H54 (cell line): Measurements from ENCODE around the gene PCBP4.

ENCODE experiments used
- DNase-seq: peaks from one replicate; pipeline ENCODE4 v3.0.0; 2011; ENCODE audit warnings: low spot score, mixed read lengths; ENCODE audit not compliant: insufficient read length
- FAIRE-seq: peaks from 3 replicates; lab custom pipeline; 2011; peaks lifted over from hg19 to GRCh38; lab: Jason Lieb, UNC
- POLR2A ChIP-seq: IDR thresholded peaks from 2 replicates; pipeline ENCODE4 v1.6.1; 2011; ENCODE audit warnings: low read depth, mild to moderate bottlenecking, low read length

The PCBP4 gene

DNA sequence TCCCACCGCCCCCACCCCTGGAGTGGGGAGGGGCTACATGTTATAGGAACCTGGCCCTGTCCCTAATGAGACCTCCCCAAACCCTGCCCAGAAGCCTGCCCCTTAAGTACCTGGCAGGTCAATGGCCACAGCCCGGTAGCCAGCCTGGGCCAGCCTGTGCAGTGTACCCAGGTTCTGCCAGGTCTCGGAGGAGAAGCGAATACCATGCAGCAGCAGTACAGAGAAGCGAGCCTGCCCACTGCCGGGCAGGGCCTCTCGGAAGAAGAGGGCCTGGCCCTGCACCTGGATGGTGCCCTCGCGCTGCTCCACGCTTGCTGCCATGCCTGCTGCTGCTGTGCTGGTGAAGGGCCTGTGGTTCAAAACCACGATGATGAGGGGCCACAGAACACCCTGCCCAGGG, 4.1 kb upstream of the PCBP4 start:
- DNase-seq (no peak), FAIRE-seq (no peak)
- TF ChIP-seq POLR2A = no peak

DNA sequence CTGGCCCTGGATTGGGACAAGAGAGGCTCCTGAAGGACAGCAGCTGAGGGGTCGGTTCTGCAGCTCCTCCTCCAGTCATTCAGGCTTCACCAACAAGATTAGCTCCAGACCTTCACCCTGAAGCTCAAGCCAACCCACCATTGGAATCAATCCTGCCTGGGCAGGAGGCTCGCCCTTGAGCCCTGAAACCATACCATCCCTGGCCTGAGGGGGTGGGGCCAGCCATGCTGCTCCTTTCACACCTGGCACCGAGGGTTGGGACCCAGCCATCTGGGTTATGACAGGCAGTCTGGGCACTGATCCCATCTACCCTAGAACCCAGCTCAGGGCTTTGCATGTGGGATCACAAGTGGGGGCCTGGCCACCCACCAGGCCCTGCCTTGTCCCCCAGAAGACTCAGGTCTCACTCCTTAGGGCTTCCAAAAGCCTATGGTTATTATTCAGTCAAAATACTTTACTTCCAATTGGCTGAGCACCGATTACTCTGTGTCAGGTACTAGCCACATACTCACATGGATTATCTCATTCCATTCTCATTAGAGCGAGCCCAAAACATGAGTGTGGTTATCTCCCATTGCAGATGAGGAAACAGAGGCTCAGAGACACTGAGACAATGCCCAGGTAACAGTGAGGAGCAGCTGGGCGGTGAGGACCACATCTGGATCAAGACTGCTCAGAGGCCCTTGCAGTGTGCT, 3.5 kb upstream of the PCBP4 start:
- no peak for TF ChIP-seq POLR2A
- FAIRE-seq (no peak), DNase-seq (no peak)

DNA sequence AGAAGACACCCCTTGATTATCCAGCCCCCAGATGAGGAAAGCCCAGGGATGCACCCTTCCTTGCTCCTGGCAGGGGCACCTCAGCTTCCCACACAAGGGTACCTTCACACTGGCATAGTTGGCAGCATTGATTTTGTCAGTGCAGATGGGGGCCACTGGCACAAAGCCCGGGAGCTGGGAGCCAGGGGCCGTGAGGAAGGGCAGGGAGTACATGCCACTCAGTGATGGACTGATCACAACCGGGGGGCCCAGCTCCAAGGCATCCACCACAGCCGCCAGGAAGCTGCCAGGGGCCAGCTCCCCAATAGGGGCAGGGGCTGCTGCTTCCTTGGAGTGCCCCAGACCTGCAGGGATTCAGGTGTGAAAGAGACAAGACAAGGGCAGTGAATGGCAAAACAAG, 2.6 kb upstream of the PCBP4 start:
- no peak for TF ChIP-seq POLR2A
- DNase-seq (no peak), FAIRE-seq (no peak)

DNA sequence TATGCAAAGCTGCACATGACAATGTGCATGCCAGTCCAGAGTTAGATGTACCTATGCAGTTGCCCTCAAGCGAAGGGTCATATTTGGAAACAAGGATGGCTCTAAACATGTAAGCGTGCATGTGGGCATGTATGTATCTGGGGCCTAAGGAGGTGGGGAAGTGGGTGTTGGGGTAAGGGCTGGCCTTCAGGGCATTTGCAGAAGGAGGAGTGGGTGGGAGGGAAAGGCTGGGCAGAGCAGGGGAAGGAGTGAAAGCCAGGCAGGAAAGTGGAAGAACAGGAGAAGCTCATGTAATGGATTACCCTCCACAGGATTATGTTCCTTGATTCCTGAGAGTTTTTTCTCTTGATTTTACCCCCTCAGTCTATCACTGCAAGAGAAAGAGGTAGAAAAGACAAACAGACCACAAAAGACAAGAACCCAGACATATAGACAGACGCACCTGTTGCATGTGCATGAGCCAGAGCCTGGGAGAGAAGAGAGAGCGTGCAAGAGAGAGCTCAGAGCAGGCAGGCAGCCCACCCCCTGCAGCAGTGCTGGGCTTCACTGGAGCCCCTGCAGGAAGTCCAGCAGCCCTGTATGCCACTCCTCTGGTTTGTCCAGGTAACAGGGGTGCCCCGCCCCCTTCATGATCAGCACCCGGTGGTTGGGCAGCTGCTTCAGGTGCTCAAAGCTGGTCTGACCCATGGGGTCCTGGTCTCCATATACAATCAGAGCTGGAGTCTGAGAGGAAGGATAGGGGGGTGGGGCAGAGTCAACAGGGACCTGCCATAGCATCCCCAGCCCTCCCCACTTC, 1.8 kb upstream of the PCBP4 start:
- DNase-seq (no peak), FAIRE-seq (no peak)
- no peak for TF ChIP-seq POLR2A

DNA sequence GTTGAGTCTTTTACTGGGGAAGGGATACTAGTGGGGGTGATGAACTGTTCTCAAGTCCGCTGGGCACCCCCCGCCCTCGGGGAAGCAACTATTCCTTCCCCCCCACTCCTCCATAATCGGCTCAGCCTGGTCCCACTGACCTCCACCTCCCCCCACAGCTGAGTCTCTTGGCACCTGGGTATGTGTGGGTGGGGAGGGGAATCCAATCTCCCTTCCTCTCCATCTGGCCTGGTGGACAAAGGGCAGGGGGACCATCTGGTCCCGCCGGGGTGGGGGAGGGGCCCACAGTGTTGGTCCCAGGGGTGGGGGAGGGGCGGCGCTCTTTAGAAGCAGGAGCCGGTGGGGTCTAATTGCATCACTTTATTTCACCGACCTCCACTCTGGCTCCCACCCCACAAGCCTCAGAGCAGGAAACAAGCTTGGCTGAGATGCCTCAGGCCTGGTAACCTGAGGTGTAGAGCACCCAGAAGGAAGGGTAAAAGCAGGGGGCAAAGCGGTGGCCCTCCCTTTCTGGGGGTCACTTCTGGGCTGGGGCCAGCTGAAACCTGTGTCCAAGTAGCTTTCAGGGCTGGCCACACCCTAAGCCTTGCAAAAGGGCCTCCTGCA, 1.0 kb upstream of the PCBP4 start:
- no peak for FAIRE-seq
- DNase-seq = no peak

DNA sequence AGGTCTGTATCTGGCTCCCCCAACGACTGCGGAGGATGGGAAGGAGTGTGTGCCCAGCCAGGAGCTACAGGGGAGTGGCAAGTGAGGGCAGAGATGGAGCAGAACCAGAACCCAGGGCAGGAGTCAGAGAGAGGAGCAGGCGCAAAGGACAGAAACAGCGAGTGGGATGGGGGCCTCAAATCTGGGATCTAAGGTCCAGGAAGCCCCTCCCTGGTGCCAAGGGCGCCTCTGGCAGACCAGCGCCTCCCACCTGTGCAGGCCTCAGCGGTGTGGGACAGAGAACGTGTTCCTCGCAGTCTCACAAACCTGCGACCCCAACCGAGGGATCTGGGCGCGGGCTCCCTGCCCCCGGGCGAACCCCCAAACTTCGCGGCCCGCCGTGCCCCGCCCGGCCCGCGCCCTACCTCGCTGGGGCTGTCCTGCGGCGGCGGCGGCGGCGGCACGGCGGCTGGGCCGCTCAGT, 301 bp downstream of the PCBP4 start:
- FAIRE-seq (no peak), DNase-seq (no peak)
- TF ChIP-seq POLR2A = no peak

More for the DNA sequence above, 1.0 kb upstream of the PCBP4 start:
- no peak for TF ChIP-seq POLR2A

DNA sequence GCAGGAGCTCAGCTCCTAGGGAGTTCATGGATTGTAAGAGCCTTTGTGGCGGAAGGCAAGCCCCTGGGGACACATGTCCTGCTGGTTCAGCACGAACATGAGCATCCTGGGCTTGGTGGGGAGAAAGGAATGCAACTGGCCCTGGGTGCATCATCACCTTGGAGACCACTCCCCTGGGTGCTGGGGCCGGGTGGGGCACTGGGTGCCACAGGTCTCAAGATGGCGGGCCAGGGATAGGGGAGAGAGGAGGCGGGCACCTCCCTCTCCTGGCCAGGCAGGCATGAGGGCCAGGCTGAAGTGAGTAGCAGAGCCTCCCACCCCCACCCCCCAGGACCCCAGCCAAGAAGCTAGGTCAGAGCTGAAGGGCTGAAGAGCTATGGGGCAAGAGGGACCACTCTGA, 768 bp downstream of the PCBP4 start:
- FAIRE-seq (no peak), DNase-seq (no peak)
- no peak for TF ChIP-seq POLR2A

DNA sequence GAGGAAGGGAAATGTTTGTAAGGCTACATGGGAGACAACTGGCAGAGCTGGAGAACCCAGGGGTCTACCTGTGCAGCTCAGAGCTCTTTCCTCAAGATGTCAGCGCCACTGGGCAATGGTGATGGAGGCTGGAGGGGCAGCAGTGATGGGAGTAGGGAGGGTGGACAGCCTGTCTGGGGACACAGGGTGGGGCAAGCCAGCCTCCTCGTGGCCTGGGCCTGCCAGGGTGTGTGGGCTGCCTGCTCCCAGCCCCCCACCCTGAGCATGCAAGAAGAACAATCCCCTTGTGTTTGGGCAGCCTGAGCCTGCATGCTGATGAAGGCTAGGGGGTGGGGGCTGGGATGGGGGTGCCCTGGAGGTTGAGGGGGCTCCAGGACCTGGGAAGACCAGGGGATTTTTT, 1.2 kb downstream of the PCBP4 start:
- FAIRE-seq (no peak), DNase-seq (no peak)
- no peak for TF ChIP-seq POLR2A

DNA sequence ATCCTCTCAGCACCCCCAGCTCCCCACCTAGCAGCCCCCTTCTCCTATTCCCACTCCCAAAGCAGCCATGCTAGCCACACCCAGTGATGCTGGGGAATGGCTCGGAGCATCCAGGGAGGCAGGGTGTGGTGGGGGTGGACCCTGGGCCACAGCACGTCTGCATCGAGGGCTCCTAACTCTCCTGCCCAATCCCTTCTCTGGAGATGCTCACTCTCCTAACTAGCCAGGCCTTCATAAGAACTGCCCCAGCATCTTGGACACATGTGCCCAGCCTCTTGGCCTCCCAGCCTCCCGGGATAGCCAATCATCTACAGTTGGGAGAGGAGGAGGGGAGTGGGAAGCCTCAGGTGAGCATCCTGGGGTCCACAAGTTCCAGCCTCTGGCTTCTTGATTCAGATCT, 2.7 kb downstream of the PCBP4 start:
- no peak for DNase-seq
- FAIRE-seq = no peak
- TF ChIP-seq POLR2A = no peak

DNA sequence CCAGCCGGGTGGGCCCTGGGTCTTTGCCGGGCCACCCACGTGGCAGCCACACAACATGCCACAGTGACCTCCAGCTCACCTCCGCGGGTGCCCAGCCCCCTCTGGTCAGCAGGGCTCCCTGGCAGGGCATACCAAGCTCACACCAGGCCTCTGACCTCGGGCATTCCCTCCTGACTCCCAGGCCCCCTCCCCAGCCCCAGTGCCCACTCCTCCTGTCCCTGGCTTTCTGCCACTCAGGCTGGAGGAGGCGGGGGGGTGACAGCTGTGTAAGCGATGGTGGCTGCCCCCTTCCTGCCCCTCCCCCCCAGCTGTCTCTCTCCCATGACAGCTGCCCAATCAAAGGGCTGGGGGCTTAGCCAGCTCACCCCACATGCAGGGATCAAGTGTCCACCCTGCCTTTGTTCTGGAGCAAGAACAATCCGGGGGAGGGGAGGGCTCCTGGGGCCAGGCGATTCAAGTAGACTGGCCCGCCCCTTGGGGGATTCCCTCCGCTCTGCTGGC, 3.3 kb downstream of the PCBP4 start:
- no peak for TF ChIP-seq POLR2A
- no peak for DNase-seq
- no peak for FAIRE-seq

DNA sequence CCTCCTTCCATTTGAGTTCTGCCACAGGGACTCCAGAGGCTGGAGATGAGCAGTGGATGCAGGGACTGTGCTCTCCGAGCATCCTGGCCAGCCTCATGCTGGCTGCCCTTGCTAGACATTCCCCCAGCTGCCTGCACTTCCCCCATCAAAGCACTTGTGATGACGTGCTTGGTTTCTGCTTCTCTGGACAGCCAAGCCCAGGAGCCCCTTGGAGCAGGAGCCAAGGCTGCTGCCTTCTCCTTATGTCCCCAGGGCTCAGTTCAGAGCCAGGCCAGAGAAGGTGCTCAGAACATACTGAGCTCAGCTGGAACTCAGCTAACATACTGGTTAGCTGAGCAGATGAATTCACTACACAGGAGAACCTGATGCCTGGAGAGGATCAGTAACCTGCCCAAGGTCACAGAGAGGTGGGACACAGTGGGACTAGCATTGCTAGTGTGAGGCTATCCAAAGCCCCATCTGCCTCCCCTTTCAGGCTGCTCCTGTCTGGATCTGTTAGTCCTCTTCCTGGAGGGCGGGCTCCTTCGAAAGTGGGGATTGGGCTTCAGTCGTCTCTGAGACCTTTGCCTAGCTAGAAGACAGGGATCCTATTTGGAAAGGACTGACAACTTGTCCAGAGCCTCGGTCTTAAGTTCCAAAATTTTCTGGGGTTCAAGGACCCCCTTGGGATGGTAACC, 4.3 kb downstream of the PCBP4 start:
- TF ChIP-seq POLR2A = no peak
- FAIRE-seq = no peak
- no peak for DNase-seq

DNA sequence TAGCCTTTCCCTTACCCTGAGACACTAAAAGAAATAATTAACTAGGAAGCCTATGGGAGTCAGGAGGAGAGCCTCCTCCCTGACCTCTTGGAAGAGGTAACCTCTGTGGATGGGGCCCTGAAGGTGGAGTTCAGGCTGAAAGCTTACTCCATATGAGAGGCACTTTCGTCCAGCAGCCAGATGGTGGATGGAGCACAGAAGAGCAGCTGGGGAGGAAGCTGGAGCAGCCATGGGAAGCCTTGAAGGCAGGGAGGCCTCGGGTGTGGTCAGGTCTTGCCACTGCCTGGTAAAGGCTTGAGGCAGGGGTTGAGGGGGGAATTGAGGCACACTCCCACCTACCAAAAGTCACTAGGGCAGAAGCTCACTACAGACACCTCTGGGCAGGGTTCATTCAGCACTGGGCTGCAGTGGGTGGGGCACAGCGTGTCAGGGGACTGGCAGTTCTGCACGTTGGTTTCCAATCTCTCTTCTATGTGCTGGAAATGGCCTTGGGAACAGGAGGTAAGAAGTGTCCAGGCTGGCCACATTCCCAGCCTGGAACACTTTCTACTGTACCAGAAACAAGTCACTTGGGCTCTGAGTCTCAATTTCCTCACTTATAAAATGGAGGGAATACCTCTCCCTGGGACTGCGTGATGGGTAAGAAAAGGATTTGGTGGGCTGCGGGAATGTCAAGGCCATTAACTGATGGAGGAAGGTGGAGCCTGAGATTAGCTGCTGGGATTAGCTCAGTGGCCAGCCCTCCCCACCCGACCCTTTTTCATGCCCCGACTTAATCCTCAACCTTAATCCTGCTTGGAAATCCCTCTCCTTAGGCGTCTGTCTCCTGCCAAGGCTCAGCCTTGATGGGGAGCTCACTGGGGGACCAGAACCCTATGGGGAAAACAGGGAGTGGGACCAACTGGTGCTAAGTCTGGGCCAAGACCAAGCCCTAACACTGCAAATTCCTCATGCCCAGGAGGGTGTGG, 5.4 kb downstream of the PCBP4 start:
- FAIRE-seq = no peak
- no peak for DNase-seq
- no peak for TF ChIP-seq POLR2A

DNA sequence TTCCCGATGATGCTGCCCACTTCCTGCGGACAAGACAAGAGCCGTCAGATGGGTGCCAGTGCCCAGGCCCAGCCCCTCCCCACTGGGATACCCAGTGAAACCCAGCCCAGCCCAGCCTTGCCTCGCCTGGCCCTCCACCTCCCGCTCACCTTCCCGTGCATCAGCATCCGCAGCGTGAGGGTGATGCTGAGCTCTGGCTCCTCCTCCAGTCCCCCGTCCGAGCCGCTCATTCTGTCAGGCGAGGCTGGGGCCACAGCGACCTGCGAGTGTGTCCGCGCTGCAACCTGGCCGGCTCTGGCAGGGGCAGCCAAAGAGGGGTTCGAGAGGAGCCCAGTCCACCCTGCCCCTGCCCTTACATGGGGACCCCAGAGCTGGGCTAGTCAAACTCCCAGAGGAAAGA, 6.2 kb downstream of the PCBP4 start:
- DNase-seq (no peak), FAIRE-seq (no peak)
- TF ChIP-seq POLR2A = no peak
